GM12891 (cell line): ENCODE data around the gene NLRP1.
"Not testable (repeated sequence)": the region's sequence is repeated elsewhere in the genome, so short reads cannot be mapped to it uniquely, and the experiment has no call there.

ENCODE experiments used
- DNase-seq: peaks from one replicate; pipeline ENCODE4 v3.0.0; 2011; ENCODE audit warnings: low spot score; ENCODE audit not compliant: insufficient read length
- FAIRE-seq: peaks from 2 replicates; lab custom pipeline; 2011; peaks lifted over from hg19 to GRCh38; lab: Jason Lieb, UNC
- PAX5 ChIP-seq: IDR thresholded peaks from 2 replicates; pipeline ENCODE4 v1.6.1; 2011; ENCODE audit warnings: low read length, moderate library complexity, mild to moderate bottlenecking; ENCODE audit not compliant: insufficient read depth, severe bottlenecking
- POLR2A ChIP-seq: IDR thresholded peaks from 2 replicates; pipeline ENCODE4 v1.6.1; 2011; ENCODE audit warnings: low read depth, low read length, control low read depth
- POLR2AphosphoS5 ChIP-seq: IDR thresholded peaks from 2 replicates; pipeline ENCODE4 v1.6.1; 2011; ENCODE audit warnings: low read depth, low read length, control low read depth
- POU2F2 ChIP-seq: IDR thresholded peaks from 2 replicates; pipeline ENCODE4 v1.6.1; 2011; ENCODE audit warnings: low read depth, mild to moderate bottlenecking, control low read depth, low read length, moderate library complexity
- SPI1 ChIP-seq: IDR thresholded peaks from 2 replicates; pipeline ENCODE4 v1.6.1; 2011; ENCODE audit warnings: low read depth, low read length, control low read depth
- TAF1 ChIP-seq: IDR thresholded peaks from 2 replicates; pipeline ENCODE4 v1.6.1; 2011; ENCODE audit warnings: low read depth, low read length, control low read depth

NLRP1 gene

GRCh38 chr17:5581655-5582054 lies 2.7 kb downstream of the NLRP1 start:
- TF ChIP-seq PAX5 (no peak), POLR2AphosphoS5 (no peak), POLR2A (no peak), SPI1 (no peak), POU2F2 (no peak), TAF1 (no peak)
- FAIRE-seq (no peak), DNase-seq (no peak)

GRCh38 chr17:5580969-5581368 lies 3.3 kb downstream of the NLRP1 start:
- no peak for TF ChIP-seq PAX5
- TF ChIP-seq TAF1 = no peak
- no peak for TF ChIP-seq POLR2AphosphoS5
- no peak for TF ChIP-seq POU2F2
- TF ChIP-seq SPI1 = no peak
- TF ChIP-seq POLR2A = no peak
- no peak for FAIRE-seq
- no peak for DNase-seq

- FAIRE-seq = no peak
- TF ChIP-seq POU2F2 (no peak), PAX5 (no peak), POLR2A (no peak), TAF1 (no peak), POLR2AphosphoS5 (no peak)
- no peak for DNase-seq
These were observed 3.9 kb downstream of the NLRP1 start for GRCh38 chr17:5580367-5580766.

GRCh38 chr17:5578768-5579167 lies 5.5 kb downstream of the NLRP1 start:
- DNase-seq, FAIRE-seq: not testable (repeated sequence)

GRCh38 chr17:5573017-5573416 lies 11.3 kb downstream of the NLRP1 start:
- FAIRE-seq = not testable (repeated sequence)

GRCh38 chr17:5571281-5571680 lies 13.0 kb downstream of the NLRP1 start:
- TF ChIP-seq POLR2A (no peak), SPI1 (no peak), POLR2AphosphoS5 (no peak), POU2F2 (no peak), PAX5 (no peak), TAF1 (no peak)
- no peak for FAIRE-seq
- no peak for DNase-seq

More at GRCh38 chr17:5573017-5573416, 11.3 kb downstream of the NLRP1 start:
- DNase-seq = not testable (repeated sequence)

- TF ChIP-seq TAF1 (no peak), POU2F2 (no peak), POLR2AphosphoS5 (no peak), POLR2A (no peak), SPI1 (no peak), PAX5 (no peak)
- DNase-seq (no peak), FAIRE-seq (no peak)
These were observed 18.5 kb downstream of the NLRP1 start for GRCh38 chr17:5565808-5566207.

- TF ChIP-seq POU2F2 (no peak), POLR2AphosphoS5 (no peak), SPI1 (no peak), TAF1 (no peak), PAX5 (no peak), POLR2A (no peak)
- no peak for DNase-seq
- FAIRE-seq = no peak
These were observed 20.9 kb downstream of the NLRP1 start for GRCh38 chr17:5563456-5563855.

GRCh38 chr17:5562661-5563360 lies 21.5 kb downstream of the NLRP1 start:
- FAIRE-seq (no peak), DNase-seq (no peak)
- TF ChIP-seq POLR2AphosphoS5 (no peak), SPI1 (no peak), TAF1 (no peak), POLR2A (no peak), POU2F2 (no peak), PAX5 (no peak)

GRCh38 chr17:5561736-5562571 lies 22.4 kb downstream of the NLRP1 start:
- no peak for DNase-seq
- no peak for FAIRE-seq
- TF ChIP-seq POLR2A (no peak), PAX5 (no peak), SPI1 (no peak), POU2F2 (no peak), TAF1 (no peak), POLR2AphosphoS5 (no peak)
